Glomerular visceral epithelial cell (primary cell): ENCODE results near the gene AMDHD2.
"Not testable (repeated sequence)": the region's sequence is repeated elsewhere in the genome, so short reads cannot be mapped to it uniquely, and the experiment has no call there.

Experiments used
- DNase-seq: peaks from one replicate; pipeline ENCODE4 v3.0.0-alpha.2; 2016; ENCODE audit errors: extremely low spot score

Gene AMDHD2, protein sequence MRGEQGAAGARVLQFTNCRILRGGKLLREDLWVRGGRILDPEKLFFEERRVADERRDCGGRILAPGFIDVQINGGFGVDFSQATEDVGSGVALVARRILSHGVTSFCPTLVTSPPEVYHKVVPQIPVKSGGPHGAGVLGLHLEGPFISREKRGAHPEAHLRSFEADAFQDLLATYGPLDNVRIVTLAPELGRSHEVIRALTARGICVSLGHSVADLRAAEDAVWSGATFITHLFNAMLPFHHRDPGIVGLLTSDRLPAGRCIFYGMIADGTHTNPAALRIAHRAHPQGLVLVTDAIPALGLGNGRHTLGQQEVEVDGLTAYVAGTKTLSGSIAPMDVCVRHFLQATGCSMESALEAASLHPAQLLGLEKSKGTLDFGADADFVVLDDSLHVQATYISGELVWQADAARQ

DNA sequence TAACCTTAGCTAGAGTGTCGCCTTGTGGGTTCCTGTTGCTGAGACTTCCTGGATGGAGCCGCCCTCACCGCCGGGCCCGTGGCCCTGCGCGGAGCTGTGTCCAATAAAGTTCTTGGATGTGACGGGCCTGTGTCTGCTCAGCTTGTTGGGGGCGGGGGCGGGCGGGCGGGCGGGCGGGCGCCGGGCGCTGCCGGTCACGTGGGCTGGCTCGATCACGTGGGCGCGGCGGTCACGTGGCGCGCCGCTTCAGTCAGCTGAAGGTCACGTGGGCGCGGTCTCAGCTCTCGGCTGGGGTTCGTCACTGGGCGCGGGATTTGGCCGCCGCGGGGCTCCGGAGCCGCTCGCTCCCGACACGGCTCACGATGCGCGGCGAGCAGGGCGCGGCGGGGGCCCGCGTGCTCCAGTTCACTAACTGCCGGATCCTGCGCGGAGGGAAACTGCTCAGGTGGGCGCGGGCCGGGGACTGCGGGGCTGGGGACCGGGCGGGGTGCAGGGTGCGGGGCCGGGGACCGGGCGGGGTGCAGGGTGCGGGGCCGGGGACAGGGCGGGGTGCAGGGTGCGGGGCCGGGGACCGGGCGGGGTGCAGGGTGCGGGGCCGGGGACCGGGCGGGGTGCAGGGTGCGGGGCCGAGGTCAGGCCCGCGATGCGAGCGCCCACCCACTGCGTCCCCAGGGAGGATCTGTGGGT, at the start of gene AMDHD2:
Gene AMDHD2 (plus strand): TSS at position 275 of the 687 bp plus-strand sequence. CDS start 88 bp downstream, at position 363.
- peak; percentile 90 for DNase-seq

DNA sequence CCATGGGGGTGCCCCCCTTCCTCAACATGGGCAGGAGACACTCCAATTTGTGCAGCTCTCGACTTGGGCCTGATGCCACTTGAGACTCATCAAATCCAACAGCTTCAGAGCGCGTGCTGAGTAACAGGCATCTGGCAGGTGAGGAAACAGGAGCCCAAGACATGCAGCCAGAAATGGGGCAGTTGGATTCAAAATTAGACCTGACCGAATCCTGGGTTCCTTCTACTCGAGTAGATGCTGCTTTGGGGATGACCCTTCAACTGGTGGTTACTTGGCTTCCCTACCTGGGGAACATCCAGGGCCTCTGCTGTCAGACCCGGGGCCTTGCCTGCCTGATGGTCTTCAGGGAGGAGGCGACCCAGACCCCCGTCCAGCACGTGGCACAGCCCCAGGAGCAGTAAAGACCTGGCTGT, 49.6 kb upstream of the AMDHD2 start:
- no peak for DNase-seq

DNA sequence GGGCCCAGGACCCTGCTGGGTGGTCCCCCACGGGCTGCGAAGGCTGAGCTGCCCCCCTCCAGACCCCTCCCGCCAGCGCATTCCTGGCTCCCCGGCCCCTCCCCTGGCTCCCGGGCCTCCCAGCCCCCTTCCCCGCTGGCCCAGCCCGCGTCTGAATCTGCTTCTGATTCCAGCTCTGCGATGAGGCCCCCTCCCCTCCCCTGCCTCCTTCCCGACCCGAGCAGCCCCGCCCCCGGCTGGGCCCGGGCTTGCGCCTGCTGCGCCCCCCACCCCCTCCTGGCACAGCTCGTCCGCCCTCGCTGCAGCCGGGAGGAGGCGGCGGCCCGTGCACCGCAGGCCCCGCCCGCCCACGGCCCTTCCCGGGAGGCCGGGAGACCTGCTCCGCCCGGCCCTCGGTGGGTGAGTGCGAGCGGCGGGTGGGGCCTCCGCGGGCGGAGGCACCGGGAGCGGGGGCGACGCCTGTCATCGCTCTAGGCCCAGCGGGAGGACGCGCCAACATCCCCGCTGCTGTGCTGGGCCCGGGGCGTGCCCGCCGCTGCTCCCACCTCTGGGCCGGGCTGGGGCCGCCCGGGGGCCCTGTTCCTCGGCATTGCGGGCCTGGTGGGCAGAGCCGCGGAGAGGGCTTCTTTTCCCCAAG, 49.0 kb upstream of the AMDHD2 start, which contains the start of gene NTN3:
Gene NTN3 (plus strand): TSS at position 282 of the 637 bp plus-strand sequence. CDS start 405 bp downstream, outside the sequence.
- DNase-seq: no peak

DNA sequence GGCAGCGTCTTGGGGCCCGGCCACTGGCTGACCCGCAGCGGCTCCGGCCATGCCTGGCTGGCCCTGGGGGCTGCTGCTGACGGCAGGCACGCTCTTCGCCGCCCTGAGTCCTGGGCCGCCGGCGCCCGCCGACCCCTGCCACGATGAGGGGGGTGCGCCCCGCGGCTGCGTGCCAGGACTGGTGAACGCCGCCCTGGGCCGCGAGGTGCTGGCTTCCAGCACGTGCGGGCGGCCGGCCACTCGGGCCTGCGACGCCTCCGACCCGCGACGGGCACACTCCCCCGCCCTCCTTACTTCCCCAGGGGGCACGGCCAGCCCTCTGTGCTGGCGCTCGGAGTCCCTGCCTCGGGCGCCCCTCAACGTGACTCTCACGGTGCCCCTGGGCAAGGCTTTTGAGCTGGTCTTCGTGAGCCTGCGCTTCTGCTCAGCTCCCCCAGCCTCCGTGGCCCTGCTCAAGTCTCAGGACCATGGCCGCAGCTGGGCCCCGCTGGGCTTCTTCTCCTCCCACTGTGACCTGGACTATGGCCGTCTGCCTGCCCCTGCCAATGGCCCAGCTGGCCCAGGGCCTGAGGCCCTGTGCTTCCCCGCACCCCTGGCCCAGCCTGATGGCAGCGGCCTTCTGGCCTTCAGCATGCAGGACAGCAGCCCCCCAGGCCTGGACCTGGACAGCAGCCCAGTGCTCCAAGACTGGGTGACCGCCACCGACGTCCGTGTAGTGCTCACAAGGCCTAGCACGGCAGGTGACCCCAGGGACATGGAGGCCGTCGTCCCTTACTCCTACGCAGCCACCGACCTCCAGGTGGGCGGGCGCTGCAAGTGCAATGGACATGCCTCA, 48.3 kb upstream of the AMDHD2 start:
- DNase-seq: no peak

DNA sequence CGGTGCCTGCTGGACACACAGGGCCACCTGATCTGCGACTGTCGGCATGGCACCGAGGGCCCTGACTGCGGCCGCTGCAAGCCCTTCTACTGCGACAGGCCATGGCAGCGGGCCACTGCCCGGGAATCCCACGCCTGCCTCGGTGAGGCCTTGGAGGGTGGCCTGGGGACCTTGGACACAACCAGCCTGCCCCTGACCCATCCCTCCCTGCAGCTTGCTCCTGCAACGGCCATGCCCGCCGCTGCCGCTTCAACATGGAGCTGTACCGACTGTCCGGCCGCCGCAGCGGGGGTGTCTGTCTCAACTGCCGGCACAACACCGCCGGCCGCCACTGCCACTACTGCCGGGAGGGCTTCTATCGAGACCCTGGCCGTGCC, 47.7 kb upstream of the AMDHD2 start:
- DNase-seq: no peak

DNA sequence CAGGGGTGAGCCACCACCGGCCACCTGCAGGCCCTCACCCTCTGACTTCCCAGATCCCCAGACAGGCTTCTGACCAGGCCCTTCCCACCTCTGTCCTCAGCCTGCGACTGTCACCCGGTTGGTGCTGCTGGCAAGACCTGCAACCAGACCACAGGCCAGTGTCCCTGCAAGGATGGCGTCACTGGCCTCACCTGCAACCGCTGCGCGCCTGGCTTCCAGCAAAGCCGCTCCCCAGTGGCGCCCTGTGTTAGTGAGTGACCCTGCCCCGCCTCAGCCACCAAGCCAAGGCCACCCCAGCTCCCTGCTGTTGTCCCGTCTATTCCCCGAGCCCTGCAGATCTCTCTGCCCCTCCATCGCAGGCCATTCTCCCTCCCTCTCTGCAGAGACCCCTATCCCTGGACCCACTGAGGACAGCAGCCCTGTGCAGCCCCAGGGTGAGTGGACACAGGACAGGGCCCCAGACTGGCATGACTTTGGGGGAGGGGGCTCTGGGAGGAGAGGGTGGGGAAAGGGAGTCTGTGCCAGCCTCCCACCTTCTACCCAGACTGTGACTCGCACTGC, 47.2 kb upstream of the AMDHD2 start:
- DNase-seq: no peak

DNA sequence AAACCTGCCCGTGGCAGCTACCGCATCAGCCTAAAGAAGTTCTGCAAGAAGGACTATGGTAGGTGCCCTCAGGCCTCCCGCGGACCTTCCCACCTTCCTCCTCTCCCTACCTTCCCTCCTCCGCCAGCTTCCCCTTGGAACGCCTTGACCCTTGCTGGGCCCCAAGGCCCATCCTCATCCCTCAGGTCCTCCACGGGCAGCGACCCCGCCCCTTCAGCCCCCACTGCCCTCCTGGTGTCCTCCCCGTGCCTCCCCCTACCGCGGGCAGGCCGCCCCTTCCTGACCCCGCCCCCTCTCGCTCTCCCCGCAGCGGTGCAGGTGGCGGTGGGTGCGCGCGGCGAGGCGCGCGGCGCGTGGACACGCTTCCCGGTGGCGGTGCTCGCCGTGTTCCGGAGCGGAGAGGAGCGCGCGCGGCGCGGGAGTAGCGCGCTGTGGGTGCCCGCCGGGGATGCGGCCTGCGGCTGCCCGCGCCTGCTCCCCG, 46.7 kb upstream of the AMDHD2 start:
- no peak for DNase-seq

DNA sequence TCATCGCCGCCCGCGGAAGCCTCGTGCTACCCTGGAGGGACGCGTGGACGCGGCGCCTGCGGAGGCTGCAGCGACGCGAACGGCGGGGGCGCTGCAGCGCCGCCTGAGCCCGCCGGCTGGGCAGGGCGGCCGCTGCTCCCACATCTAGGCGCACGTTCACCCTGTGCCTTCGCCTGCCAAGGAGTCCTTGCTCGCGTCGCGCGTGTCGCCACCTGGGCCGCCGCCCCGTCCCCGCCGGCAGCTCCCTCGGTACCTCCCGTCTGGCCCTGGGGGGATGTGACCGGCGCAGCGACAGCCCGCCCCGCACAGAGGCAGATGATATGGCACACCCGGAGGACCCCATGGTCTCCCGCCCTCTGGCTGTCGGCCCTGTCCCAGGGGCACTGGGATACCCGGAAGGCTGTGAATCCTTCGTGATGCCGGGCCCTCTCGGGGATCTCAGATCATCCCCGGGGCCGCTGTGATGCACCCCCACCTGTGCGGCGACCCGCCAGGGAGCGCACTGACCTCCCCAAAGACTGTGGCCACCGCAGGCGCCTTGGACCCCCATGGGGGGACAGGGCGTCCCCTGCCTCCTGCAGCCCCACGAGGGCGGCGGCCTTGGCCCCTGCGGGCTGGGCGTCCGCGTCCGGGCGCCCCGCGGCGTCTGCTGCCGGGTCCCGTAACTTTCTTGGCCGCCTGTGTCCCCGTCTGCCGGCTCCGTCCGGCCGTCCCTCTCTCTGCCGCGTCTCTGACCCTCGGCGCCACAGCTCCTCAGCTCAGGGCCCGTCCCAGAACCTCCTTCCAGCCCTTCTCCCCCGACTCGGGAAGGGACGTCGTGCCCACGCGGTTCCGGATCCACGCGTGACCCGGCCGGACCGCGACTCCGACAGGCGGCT, 45.9 kb upstream of the AMDHD2 start:
- DNase-seq: peak; percentile 36

DNA sequence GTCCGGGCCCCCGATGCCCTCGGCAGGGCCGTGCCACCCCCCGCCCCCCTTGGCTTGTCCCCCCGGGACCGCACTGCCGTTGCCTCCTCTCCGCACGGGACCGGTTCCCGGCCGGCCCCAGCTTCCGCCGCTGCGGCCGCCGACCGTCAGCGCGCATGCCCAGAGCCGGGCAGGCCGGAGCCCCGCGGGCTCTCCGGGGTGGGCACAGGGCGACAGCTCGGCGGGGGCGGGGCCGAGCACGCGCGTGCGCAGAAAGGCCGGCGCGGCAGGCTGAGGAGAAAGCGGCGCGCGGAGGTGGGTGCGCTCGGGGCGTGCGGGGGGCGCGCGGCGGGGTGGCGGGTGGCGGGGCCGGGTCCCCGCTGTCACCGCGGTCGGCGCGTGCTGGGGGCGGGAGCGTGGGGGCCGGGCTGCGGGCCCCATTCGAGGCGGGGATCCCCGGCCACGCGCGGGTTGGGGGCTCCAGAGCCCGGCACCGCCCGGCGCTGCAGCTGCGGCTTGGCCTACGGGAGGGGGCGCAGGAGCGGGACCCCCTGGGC, 45.2 kb upstream of the AMDHD2 start, which contains the start of gene TBC1D24:
Gene TBC1D24 (plus strand): TSS at position 251 of the 536 bp plus-strand sequence. CDS start 21,022 bp downstream, outside the sequence.
- peak; percentile 86 for DNase-seq

DNA sequence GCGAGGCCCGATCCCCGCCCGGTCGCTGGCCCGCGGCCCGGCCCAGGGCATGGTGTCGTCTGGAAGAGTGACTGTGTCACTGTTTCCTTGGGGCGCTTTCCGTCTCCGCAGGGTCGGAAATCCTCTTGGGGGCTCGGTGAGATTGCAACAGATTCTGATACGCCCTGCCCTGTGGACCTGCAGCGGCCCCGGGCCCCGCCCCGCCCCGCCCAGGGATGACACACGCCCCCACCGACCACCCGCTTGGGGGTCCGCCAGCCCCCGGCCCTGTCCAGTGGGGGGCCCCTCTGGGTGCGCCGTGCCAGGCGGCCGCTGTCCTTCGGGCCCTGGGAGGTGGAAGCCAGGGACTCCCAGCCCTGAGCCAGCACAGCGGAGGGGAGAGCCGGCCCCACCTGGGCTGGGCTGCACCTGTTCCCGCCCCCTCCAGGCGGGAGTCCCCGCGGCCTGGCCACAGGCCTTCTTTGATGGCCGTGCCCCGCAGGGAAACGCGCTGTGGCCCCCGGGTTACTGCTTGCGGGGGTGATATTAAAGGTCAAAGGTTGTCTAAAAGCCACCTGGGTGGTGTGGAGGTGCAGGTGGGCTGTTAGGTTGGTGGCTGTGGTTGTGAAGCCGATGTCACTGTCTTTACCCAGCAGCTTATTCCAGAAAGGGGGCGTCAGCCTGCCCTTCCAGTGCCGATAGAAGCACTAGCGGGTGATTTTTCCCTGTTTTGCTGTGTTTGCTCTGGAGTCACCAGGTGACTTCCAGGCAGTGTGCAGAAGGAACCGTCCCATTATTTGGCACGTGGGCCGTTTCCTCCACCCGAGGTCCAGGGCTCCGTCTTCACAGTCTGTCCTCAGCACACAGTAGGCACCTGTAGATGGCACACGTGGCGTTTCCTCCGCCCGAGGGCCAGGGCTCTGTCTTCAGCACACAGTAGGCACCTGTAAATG, 44.5 kb upstream of the AMDHD2 start:
- no peak for DNase-seq

DNA sequence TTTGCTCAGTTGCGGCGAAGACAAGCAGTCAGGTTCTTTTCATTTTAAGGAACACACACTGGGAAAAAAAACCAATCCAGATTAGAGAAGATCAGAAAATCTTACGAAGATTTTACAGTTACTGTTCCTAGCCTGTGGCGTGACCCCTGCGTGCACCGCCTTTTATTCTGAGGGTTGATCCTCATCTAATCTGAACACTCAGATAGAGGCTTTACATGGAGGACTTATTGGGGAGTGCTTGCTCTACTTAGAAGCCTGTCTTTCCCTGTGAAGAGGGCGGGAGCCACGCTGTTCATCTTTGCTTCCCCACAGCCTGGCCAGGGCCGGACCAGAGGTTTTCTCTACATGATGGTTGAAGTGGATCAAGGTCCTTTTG, 43.8 kb upstream of the AMDHD2 start:
- DNase-seq: no peak

DNA sequence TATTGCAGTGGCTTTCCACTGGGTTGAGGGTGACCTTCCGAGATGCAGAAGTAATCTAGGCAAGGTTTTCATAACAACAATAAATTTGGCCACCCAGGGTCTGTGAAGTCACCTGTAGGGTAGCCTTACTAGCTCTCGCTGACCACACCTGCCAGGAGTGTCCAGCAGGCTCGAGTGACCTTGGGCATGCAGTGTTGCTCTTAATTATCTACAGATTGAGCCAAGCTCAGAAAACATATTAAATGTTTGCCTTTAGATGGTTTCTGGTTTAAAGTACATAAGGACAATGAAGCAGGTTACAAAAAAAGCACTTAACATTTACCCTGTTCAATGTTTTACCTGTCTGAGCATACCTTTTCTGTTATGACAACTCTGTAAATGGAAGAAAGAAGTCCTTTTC, 43.4 kb upstream of the AMDHD2 start:
- DNase-seq: no peak

DNA sequence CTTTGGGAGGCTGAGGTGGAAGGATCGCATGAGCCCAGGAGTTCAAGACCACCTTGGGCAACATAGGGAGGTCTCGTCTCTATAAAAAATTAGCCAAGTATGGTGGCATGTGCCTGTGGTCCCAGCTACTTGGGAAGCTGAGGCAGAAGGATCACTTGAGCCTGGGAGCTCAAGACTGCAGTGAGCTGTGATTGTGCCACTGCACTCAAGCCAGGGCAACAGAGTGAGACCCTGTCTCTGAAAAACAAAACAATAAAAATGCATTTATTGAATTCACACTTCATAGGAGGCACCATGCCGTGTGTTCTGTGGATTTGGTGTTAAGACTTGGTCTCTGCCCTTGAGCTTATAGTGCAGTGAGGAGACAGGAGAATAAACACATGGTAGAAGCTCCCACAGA, 42.8 kb upstream of the AMDHD2 start:
- DNase-seq: no peak

DNA sequence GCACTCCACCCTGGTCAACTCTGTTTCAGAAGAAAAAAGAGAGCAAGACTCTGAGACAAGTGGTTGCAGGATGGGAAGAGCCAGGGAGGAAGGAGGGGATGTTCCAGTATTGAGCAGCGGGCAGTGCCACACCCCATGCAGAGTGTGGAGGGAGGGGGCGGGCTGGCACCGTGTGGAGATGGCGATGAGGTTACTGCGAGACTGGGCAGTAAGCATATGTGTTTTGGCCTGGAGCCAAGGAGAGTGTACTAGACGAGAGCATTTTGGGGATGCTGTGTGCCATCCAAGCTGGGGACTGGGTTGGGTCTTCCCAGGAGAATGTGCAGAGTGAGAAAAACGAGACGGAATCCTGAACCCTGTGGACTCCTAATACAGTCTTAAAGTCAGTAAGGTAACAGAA, 41.9 kb upstream of the AMDHD2 start:
- no peak for DNase-seq

DNA sequence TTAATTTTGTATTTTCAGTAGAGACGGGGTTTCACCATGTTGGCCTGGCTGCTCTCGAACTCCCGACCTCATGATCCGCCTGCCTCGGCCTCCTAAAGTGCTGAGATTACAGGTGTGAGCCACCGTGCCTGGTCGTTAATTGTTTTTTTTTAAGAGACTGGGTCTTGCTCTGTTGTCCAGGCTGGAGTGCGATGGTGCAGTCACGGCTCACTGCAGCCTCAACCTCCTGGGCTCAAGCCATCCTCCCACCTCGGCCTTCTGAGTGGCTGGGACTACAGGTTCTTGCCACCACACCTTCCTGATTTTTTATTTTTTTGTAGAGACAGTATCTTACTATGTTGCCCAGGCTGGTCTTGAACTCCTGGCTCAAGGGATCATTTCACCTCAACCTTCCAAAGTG, 40.2 kb upstream of the AMDHD2 start:
- DNase-seq: not testable (repeated sequence)

DNA sequence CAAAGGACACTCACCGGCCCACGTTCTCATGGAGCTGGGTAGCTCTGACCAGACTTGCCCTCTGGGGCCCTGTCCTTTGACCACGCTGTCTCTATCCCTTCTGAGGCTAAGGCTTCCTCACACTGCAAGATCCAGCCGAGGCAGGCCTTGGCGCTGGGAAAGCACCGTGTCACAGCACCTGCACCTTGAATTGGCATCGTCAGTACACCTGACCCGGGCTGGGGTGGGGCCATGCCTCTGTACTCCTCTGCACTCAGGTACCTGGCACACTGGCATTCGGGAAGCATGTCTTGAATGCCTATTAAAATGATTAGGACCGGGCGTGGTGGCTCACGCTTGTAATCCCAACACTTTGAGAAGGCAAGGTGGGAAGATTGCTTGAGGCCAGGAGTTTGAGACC, 39.2 kb upstream of the AMDHD2 start:
- DNase-seq: no peak

DNA sequence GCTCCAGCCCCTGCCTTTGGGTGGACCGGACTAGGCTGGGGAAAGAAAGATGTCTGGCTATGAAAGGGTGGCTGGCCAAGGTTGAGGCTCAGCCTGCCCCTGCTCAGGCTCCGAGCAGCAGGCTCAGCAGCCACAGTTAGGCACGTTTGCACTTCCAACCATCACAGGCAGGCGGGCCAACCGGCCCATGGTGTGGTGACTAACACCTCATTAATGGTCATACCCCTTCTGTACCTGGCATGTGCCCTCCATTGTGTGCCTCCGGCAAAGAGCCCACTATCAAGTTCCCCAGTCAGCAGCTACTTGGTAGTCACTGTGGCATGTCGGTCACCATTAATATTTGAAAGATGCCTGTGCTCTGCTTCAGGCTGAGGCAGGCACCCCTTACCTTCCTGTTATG, 38.5 kb upstream of the AMDHD2 start:
- no peak for DNase-seq

DNA sequence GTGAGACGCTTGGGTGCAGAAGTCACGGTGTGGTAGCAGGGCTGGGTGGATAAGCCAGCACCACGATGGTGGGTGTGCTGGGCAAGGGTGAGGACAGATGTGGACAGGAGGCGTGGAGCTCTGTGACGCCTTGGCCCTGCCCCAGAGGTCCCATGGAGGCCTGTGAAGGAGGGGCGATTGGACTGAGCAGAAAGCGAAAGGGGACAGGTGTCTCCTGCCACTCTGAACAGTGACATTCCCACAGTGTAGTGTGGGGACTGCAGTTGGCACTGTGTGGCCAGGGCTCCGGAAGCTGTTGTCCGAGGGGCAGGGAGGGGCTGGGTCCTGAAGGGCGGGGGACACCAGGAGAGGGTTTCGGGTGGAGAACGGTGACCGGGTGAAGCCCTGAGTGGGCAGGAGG, 37.9 kb upstream of the AMDHD2 start:
- DNase-seq: no peak
